Transverse colon (tissue), 4 donors: ENCODE measurements around the gene MAP3K8. TPM values are rescaled to one million over a fixed set of nuclear protein-coding genes. Genes with fewer than 3 reads are reported as not detected.
A peak's percentile ranks its signal among the peaks of the same experiment; 100 is the strongest.

Source experiments
- DNase-seq: peaks from one replicate; pipeline ENCODE4 v3.0.0-alpha.2; 2019
- H3K27ac ChIP-seq, 4 donors: fragments of 200-600 bp; sonication (generic); 2 replicates each; pipeline ENCODE4 v1.5.1; 2016 to 2018; ENCODE audit warnings: inconsistent platforms in 4 of 4
- H3K27me3 ChIP-seq: fragments of 200-600 bp; sonication (generic); 2 replicates; pipeline ENCODE4 v1.5.1; 2017; ENCODE audit warnings: inconsistent platforms
- H3K36me3 ChIP-seq, 4 donors: fragments of 200-600 bp; sonication (generic); 2 replicates each; pipeline ENCODE4 v1.5.1; 2017 to 2019; ENCODE audit warnings: inconsistent platforms in 4 of 4
- H3K4me1 ChIP-seq, 4 donors: fragments of 200-600 bp; sonication (generic); 2 replicates each; pipeline ENCODE4 v1.5.1; 2017 to 2020; ENCODE audit warnings: inconsistent platforms in 4 of 4
- H3K4me3 ChIP-seq, 4 donors: fragments of 200-600 bp; sonication (generic); 1 replicate in 1 of 4; 2 replicates in 3 of 4; pipeline versions ENCODE4 v1.5.1 to v1.6.1; 2017 to 2019; ENCODE audit warnings: inconsistent platforms in 4 of 4
- H3K9me3 ChIP-seq, 2 donors: fragments of 200-600 bp; sonication (generic); 2 replicates each; pipeline ENCODE4 v1.5.1; 2017 to 2019; ENCODE audit warnings: inconsistent platforms in 2 of 2
- EP300 ChIP-seq: sonication (generic); formaldehyde crosslinking; IDR thresholded peaks from one replicate; pipeline ENCODE4 v1.6.1; 2017; ENCODE audit warnings: antibody characterized with exemption, low read depth
- POLR2A ChIP-seq: fragments of 450-650 bp; IDR thresholded peaks from one replicate; pipeline ENCODE4 v1.6.1; 2016; ENCODE audit warnings: antibody characterized with exemption, mild to moderate bottlenecking, moderate library complexity
- POLR2AphosphoS5 ChIP-seq, 3 donors: sonication (generic); formaldehyde crosslinking; IDR thresholded peaks; one replicate each; pipeline ENCODE4 v1.6.1; 2016; ENCODE audit warnings: antibody characterized with exemption in 3 of 3
- WGBS, 2 donors: methylation state at CpG; one replicate each; pipeline ENCODE4 v1.1.5; 2018; ENCODE audit warnings: low coverage in 1 of 2; 5-methylcytosine and 5-hydroxymethylcytosine counted together
- in situ Hi-C, 4 donors: fragments of 200-750 bp; cut with MboI; loops; one replicate each; pipeline versions ENCODE4 v1.15.0 to v1.15.1; 2017; ENCODE audit warnings: low sequenced_read_pairs in 3 of 4, low pct_ligation_motif_present in 1 of 4, low pct_unique_long_range_greater_than_20kb in 1 of 4
- intact Hi-C: fragments of 100-400 bp; cut with DNase I; formaldehyde crosslinking; loops from one replicate; pipeline ENCODE4 v1.15.1; 2023; ENCODE audit warnings: low total_unique reads
- total RNA-seq, 4 donors: library from RNA; depleted of rRNA; stranded (reverse); fragments of >200 nt; gene quantifications; one replicate each; pipeline ENCODE4 v1.1.0, GENCODE V29; 2016
- TF ChIP-seq, protein P1 (sequence below), 5 experiments: fragments of 200-600 bp in 3 of 5; fragments of 450-650 bp in 2 of 5; sonication (generic) in 3 of 5; IDR thresholded peaks; 1 replicate in 2 of 5; 2 replicates in 3 of 5; pipeline ENCODE4 v1.5.1; 2016 to 2017; ENCODE audit warnings: antibody characterized with exemption in 5 of 5, inconsistent platforms in 3 of 5, mild to moderate bottlenecking in 2 of 5, moderate library complexity in 1 of 5

MAP3K8 gene
- total RNA-seq, 4 donors from 2014 or later, result 2.2 to 26.7 (median 11.8) TPM

DNA sequence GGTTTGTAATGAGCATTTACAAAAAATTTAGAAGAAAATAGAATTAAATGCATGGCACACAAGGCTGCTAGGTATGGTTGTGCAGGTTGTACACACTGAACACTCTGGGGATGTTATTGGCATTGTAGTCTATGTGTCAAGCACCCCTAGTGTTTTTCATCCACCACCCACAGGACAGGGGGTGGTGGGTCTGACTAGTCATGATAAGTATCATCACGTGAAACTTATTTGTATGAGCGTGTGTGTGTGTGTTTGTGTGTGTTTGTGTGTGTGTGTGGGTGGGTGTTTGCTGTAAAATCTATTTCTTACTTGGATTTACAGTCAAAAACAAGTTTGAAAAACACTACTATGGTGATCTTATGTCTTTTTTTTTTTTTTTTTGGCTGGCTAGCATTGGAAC is 66.5 kb downstream of the MAP3K8 start:
- TF ChIP-seq, protein P1, sequence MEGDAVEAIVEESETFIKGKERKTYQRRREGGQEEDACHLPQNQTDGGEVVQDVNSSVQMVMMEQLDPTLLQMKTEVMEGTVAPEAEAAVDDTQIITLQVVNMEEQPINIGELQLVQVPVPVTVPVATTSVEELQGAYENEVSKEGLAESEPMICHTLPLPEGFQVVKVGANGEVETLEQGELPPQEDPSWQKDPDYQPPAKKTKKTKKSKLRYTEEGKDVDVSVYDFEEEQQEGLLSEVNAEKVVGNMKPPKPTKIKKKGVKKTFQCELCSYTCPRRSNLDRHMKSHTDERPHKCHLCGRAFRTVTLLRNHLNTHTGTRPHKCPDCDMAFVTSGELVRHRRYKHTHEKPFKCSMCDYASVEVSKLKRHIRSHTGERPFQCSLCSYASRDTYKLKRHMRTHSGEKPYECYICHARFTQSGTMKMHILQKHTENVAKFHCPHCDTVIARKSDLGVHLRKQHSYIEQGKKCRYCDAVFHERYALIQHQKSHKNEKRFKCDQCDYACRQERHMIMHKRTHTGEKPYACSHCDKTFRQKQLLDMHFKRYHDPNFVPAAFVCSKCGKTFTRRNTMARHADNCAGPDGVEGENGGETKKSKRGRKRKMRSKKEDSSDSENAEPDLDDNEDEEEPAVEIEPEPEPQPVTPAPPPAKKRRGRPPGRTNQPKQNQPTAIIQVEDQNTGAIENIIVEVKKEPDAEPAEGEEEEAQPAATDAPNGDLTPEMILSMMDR (IDR thresholded peaks at IDR 0.05), result no peak
- TF ChIP-seq POLR2AphosphoS5 (IDR thresholded peaks at IDR 0.05) (no peak), EP300 (no peak), POLR2A (no peak)
- H3K36me3 ChIP-seq, result no peaks in the 10 kb centered on the region
- WGBS, 2 donors, result 75 to 77% methylated on average over 2 of the region's 2 CpGs
- intact Hi-C loops (no loop called here), in situ Hi-C loops (no loop called here)
- DNase-seq, result no peak
- no peak overlapping the region for H3K27ac ChIP-seq
- peaks cover 0 to 31% (median 3%) of the 10 kb centered on the region in 4 donors for H3K4me1 ChIP-seq
- H3K27me3 ChIP-seq, result no peaks in the 10 kb centered on the region
- H3K9me3 ChIP-seq, result no peaks in the 10 kb centered on the region
- H3K4me3 ChIP-seq, result no peak overlapping the region

DNA sequence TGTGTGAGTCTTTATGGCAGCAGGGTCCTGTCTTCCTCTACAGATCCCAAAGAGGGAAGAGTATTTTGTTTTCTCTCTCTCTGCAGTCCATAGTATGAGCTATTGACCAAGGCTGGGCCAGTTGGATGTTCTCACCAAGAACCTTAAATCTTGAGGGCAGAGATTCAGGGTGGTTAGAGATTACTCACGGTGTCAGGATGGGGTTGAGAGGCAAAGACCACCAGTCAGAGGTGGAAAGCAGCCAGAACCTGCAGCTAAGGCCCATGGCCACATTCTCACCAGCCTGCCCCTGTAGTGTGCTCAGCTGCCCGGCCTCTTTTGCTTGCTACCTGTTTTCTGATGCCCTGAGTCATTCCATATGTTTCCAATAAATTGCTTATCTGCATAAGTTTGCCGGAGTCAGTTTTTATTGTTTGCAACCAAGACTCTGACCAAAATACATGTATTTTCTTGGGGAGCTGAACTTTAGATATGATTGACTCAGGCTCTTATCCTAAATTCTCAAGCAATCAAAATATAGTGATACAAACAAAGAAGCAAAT is 67.0 kb downstream of the MAP3K8 start:
- peaks cover 0 to 31% (median 3%) of the 10 kb centered on the region in 4 donors for H3K4me1 ChIP-seq
- no peaks in the 10 kb centered on the region for H3K27me3 ChIP-seq
- 51 to 78% methylated on average over 2 to 3 of the region's 3 CpGs for WGBS, 2 donors
- TF ChIP-seq POLR2AphosphoS5 (IDR thresholded peaks at IDR 0.05), result no peak
- no peak for TF ChIP-seq EP300
- TF ChIP-seq, protein P1 (IDR thresholded peaks at IDR 0.05), result no peak
- no peak for TF ChIP-seq POLR2A
- H3K36me3 ChIP-seq, result no peaks in the 10 kb centered on the region
- no peaks in the 10 kb centered on the region for H3K9me3 ChIP-seq
- in situ Hi-C loops (no loop called here), intact Hi-C loops (no loop called here)
- DNase-seq, result no peak
- no peak overlapping the region for H3K27ac ChIP-seq
- H3K4me3 ChIP-seq, result no peak overlapping the region

DNA sequence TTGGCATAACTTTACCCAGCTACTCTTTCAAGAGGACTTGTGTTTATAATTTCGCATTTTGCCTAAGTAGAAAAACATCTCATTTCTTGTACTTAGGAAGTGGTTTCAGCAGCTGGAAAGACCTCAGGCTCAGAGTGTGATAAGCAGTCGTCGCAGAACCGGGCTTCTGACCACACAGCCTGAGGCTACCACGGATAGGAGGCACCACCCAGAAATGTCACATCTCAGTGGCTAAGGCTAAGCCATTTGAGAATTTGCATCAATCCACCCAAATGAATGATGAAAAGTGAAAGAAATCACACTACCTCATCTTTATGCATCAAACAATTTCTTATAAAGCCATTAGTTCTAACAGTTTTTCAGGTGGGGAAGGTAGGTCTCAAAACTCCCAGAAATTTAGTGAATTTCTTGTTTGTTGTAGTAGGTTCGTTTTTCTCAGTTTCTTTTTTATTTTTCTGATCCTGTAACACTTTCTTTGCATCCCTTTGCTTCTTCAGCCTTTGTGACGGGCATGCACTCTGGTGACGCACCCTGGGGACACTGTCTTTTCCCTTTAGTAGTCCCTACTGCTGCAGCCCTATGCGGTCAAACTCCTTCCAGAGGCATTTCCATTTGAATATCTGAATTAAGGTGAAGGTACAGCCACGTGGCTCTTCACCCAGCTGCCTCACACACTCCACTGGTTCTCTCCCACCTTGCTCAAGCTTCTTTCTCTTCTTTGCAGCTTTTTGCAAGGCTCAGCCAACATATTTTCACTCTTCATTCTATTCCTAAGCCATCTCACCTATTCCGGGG is 68.5 kb downstream of the MAP3K8 start:
- intact Hi-C loops, result no loop called here

DNA sequence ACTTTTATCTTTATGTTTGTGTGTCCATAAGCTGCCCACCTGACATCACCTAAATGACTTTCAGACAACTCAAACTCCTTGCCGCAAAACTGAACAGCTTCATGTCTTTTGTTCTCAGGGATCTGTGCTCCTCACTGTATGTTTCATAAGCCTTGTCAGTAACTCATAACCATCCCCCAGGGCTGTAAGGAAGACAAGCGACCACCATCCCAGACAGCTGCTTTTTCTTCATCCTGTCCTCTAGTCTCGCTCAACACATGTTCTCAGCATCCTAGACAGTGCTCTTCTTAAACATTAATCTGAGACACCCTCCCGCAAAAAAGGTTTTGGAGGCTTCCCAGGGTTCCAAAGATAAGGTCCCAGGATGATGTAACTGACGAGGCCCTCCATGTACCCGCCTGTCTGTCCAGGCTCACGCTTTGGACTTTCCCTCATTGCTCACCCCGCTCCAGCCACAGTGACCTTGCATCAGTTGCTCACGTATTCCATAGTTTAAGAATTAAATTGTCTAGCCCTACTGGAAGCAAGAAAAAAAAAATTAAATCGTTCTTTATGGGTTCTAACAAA is 69.8 kb downstream of the MAP3K8 start:
- TF ChIP-seq, protein P1 (IDR thresholded peaks at IDR 0.05), result no peak
- no peak for TF ChIP-seq POLR2AphosphoS5 (IDR thresholded peaks at IDR 0.05)
- TF ChIP-seq POLR2A, result no peak
- no peak for TF ChIP-seq EP300
- DNase-seq, result no peak
- no peak overlapping the region for H3K27ac ChIP-seq
- H3K4me1 ChIP-seq, result peaks cover 0 to 17% (median 0%) of the 10 kb centered on the region in 4 donors
- no peaks in the 10 kb centered on the region for H3K27me3 ChIP-seq
- H3K4me3 ChIP-seq, result no peak overlapping the region
- in situ Hi-C loops (no loop called here), intact Hi-C loops (no loop called here)
- WGBS, 2 donors, result 80 to 88% methylated on average over 10 of the region's 10 CpGs
- H3K9me3 ChIP-seq, result no peaks in the 10 kb centered on the region
- no peaks in the 10 kb centered on the region for H3K36me3 ChIP-seq

More for the DNA sequence above, 68.5 kb downstream of the MAP3K8 start:
- Histone ChIP-seq H3K36me3 (no peaks in the 10 kb centered on the region), H3K27me3 (no peaks in the 10 kb centered on the region), H3K27ac (peak overlapping the region in 1 of 4 donors; percentile 38), H3K4me1 (peaks cover 0 to 22% (median under 1%) of the 10 kb centered on the region in 4 donors), H3K9me3 (no peaks in the 10 kb centered on the region), H3K4me3 (no peak overlapping the region)
- DNase-seq, result peak; percentile 43
- TF ChIP-seq, protein P1 (IDR thresholded peaks at IDR 0.05), result no peak
- TF ChIP-seq POLR2AphosphoS5 (IDR thresholded peaks at IDR 0.05) (no peak), EP300 (no peak), POLR2A (no peak)
- 51 to 52% methylated on average over 10 to 11 of the region's 11 CpGs for WGBS, 2 donors
- in situ Hi-C loops, result no loop called here
